COR-L47 (cell line): ENCODE results near the gene KLK3.
"Not testable (repeated sequence)": the region's sequence is repeated elsewhere in the genome, so short reads cannot be mapped to it uniquely, and the experiment has no call there.

ENCODE experiments used
- DNase-seq: peaks from one replicate; lab custom pipeline; 2025; lab: John Stamatoyannopoulos, UW

KLK3 gene

DNA sequence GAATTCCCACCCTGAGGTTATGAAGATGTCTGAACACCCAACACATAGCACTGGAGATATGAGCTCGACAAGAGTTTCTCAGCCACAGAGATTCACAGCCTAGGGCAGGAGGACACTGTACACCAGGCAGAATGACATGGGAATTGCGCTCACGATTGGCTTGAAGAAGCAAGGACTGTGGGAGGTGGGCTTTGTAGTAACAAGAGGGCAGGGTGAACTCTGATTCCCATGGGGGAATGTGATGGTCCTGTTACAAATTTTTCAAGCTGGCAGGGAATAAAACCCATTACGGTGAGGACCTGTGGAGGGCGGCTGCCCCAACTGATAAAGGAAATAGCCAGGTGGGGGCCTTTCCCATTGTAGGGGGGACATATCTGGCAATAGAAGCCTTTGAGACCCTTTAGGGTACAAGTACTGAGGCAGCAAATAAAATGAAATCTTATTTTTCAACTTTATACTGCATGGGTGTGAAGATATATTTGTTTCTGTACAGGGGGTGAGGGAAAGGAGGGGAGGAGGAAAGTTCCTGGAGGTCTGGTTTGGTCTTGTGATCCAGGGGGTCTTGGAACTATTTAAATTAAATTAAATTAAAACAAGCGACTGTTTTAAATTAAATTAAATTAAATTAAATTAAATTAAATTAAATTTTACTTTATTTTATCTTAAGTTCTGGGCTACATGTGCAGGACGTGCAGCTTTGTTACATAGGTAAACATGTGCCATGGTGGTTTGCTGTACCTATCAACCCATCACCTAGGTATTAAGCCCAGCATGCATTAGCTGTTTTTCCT is 7.0 kb downstream of the KLK3 start:
- no peak for DNase-seq

DNA sequence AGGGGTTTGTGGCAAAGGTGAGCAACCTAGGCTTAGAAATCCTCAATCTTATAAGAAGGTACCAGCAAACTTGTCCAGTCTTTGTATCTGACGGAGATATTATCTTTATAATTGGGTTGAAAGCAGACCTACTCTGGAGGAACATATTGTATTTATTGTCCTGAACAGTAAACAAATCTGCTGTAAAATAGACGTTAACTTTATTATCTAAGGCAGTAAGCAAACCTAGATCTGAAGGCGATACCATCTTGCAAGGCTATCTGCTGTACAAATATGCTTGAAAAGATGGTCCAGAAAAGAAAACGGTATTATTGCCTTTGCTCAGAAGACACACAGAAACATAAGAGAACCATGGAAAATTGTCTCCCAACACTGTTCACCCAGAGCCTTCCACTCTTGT is 14.8 kb downstream of the KLK3 start:
- DNase-seq = no peak

DNA sequence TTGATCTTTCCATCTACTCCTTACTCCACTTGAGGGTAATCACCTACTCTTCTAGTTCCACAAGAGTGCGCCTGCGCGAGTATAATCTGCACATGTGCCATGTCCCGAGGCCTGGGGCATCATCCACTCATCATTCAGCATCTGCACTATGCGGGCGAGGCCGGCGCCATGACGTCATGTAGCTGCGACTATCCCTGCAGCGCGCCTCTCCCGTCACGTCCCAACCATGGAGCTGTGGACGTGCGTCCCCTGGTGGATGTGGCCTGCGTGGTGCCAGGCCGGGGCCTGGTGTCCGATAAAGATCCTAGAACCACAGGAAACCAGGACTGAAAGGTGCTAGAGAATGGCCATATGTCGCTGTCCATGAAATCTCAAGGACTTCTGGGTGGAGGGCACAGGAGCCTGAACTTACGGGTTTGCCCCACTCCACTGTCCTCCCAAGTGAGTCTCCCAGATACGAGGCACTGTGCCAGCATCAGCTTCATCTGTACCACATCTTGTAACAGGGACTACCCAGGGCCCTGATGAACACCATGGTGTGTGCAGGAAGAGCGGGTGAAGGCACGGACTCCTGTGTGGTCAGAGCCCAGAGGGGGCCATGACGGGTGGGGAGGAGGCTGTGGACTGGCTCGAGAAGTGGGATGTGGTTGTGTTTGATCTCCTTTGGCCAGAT is 15.8 kb downstream of the KLK3 start:
- no peak for DNase-seq

GRCh38 chr19:50873056-50873455 is 18.3 kb downstream of the KLK3 start, which contains the start of gene KLK2:
Gene KLK2 (plus strand): TSS chr19:50873439. CDS start chr19:50873474, 35 bp downstream.
- DNase-seq = no peak

- DNase-seq = no peak
Measured at GRCh38 chr19:50874211-50874610, 19.5 kb downstream of the KLK3 start.

DNA sequence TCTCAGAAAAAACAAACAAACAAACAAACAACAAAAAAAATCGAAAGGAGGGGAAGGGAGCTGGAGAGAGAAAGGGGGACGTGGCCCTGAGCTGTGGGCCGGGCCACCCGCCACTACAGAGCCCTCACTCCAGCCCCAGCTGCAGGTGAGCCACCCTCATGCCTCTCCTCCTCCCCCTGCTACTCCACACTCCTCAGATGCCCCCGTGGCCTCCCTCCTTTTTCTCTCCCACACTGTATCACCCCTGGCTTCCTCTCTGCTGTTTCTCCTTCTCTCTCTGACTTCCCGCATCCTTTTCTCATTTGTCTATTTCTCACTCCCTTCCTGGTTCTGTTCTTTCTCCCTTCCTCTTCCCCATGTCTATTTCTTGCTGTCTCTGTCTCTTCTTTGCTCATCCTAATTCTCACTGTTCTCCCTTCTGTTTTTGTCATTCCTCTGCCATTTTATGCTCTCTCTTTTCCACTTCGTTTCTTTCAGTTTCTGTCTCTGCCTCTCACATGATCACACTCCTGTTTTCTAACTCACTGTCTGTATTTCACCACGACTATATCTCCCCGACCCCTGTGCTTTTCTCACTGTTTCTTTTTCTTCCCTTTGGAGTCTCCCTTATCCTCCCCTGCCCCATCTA is 21.2 kb downstream of the KLK3 start:
- DNase-seq = no peak

- no peak for DNase-seq
Measured at GRCh38 chr19:50876456-50876855, 21.7 kb downstream of the KLK3 start.

GRCh38 chr19:50877338-50877737 is 22.6 kb downstream of the KLK3 start:
- DNase-seq = peak; percentile 49

DNA sequence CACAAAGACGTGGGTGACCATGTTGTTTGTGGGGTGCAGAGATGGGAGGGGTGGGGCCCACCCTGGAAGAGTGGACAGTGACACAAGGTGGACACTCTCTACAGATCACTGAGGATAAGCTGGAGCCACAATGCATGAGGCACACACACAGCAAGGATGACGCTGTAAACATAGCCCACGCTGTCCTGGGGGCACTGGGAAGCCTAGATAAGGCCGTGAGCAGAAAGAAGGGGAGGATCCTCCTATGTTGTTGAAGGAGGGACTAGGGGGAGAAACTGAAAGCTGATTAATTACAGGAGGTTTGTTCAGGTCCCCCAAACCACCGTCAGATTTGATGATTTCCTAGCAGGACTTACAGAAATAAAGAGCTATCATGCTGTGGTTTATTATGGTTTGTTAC is 24.1 kb downstream of the KLK3 start:
- DNase-seq = no peak

DNA sequence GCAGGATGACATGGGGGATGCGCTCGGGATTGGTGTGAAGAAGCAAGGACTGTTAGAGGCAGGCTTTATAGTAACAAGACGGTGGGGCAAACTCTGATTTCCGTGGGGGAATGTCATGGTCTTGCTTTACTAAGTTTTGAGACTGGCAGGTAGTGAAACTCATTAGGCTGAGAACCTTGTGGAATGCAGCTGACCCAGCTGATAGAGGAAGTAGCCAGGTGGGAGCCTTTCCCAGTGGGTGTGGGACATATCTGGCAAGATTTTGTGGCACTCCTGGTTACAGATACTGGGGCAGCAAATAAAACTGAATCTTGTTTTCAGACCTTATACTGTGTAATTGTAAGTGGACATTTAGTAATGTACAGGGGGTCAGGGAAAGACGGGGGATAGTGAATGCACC is 25.5 kb downstream of the KLK3 start:
- no peak for DNase-seq

DNA sequence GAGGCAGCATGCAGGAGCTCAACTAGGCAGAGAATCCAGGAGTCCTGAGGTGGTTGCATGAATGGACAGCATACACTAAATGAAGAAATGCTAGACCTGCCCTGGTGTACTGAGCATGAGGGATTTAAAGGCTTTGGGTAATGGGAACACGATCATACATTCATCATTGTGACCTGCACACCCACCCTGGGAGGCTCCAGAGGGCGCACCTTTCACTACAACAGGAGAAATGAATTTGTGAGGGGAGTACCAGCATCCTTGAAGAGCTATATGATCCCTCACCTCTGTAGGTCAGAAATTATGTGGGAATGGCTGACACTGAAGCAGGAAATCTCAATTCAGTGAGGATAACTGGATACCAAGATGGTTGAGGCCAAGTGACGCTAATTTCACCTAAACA is 27.5 kb downstream of the KLK3 start:
- no peak for DNase-seq

- no peak for DNase-seq
Measured at GRCh38 chr19:50889638-50890037, 34.9 kb downstream of the KLK3 start.

DNA sequence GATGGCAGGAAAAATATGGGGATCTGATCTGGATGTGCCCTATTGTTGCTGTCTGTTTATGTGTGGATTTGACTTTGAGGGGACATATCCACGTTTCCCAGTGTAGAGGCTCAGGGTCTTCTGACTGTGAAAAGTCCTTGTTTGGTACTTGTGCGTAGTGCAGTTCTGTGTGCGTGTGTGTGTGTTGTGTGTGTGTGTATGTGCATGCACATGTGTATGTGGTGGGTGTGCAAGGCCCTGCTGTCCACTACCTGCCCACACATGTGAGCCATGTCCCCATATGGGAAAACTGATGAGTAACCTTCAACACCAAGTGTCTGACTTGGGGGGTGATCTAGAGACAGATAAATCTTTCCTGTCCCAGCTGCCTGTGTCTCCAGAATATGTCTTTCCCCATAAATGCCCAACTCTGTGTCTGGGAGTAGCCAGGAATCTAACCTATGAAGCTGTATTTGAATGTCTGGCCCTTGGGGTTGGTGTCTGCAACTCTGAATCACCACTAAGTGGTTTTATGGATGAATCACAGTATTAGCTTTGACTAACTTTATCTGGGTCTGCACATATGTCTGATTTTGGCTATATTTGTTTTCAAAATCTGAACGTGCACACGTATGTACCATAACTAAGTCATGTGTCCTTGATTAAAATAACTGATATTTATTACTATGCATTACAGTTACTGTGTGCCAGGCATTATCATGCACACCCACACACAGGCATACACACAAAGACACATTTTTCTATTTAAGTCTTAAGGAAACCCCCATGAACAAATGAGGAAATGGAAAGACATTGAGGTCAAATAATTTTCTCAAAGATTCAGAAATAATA is 35.9 kb downstream of the KLK3 start:
- DNase-seq = no peak

DNA sequence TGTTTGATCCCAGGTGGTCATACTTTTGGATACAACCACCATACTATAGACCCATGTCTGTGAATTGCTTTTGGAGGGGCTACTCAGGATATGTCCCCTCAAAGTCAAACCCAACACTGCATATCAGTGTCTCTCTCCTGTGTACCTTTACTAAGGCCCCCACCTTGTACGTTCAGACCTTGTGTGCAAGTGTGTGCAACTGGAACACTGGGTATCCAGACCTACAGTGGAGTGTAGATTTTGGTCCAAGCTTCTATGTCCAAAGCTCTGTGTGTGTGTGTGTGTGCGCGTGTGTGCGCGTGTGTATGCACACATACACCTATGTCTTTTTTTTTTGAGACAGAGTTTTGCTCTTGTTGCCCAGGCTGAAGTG is 36.5 kb downstream of the KLK3 start:
- no peak for DNase-seq

DNA sequence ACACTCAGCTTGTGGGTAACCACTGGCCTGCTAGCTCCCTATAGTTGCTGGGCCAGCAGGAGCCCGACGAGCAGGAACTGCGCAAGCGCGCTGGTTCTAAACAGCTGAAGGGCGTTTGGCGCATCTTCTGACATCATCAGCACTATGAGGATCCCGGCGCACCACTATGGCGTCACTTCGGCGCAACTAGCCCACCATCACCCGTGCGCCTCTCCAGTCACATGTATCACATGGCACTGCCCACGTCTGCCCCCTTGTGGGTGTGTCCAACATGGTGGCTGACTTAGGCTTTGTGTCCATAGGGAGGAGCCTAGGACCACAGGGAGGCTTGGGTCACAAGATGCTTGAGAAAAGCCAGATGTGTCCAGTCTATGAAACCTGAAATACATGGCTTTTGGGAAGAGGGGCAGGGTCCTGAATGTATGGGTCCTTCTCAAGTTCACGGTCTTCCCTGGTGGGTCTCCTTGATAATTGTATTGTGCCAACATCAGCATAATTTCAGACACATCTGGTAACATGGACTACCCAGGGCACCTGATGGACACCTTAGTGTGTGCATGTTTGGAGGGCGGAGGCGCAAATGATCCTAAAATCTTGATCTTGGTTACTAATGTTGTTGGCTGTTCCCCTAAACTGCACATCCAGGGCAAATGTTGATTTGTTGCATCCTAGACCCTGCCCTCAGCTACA is 38.5 kb downstream of the KLK3 start:
- DNase-seq = peak; percentile 33

- DNase-seq = no peak
Measured at GRCh38 chr19:50894478-50895356, 40.0 kb downstream of the KLK3 start.

DNA sequence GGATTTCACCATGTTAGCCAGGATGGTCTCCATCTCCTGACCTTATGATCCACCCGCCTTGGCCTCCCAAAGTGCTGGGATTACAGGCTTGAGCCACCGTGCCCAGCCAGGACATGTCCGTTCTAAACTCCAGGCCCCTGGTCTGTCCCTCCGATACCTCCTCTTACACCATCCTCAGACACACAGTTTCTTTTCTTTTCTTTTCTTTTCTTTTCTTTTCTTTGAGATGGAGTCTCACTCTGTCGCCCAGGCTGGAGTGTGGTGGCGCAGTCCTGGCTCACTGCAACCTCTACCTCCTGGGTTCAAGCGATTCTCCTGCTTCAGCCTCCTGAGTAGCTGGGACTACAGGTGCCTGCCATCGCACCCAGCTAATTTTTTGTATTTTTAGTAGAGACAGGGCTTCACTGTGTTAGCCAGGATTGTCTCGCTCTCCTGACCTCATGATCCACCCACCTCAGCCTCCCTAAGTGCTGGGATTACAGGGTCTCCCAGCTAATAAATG is 41.4 kb downstream of the KLK3 start:
- DNase-seq = not testable (repeated sequence)

DNA sequence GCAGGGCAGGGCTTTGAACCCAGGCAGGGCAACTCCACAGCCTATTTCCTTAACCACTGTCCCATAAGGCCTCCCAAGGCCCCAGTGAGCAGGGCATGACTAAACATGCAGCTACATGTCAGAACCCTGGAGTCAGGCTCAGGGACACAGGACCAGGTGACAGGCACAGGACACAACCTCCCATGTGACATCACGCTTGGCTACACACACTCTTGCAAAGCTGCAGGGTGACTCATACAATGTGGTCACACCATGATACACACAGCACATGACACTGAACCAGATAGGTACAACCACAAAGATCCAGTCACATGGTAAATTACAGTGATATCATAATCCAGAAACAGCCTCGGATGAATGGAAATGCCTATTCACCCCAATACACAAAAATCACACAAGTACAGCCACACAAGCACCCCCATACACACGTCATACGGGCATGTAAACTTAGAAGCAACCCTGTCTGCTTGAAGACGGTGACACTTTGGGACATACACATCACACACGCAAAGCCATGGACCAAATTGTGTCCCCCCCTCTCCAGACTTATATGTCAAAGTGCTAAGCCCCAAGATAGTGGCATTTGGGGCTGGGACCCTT is 42.0 kb downstream of the KLK3 start:
- no peak for DNase-seq

GRCh38 chr19:50897191-50897607 is 42.5 kb downstream of the KLK3 start:
- no peak for DNase-seq

GRCh38 chr19:50897612-50898011 is 42.9 kb downstream of the KLK3 start:
- no peak for DNase-seq
